Effector CD8-positive, alpha-beta T cell (primary cell): ENCODE data around the gene SLC23A2.
"Not testable (repeated sequence)": the region's sequence is repeated elsewhere in the genome, so short reads cannot be mapped to it uniquely, and the experiment has no call there.

Experiments used
- DNase-seq: peaks from one replicate; lab custom pipeline; 2025; lab: John Stamatoyannopoulos, UW

Gene SLC23A2

DNA sequence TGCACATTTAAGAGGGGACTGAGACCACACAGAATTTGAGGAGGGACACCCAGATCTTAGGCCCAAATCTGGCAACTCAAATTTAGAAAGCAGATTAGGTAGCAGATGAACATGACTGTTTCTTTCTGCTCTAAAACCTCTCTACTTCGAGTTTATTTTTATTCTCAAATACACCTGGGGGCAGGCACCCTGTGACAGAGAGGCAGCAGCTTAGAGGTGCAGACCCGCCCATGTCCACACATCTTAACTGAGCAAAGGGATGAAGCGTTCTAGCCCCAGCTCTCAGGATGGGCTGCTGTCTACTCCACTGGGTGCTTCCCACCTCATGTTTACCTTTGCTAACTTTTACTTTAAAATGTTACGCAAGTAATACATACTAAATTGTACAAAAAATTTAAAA lies 125.0 kb downstream of the SLC23A2 start:
- DNase-seq = no peak

DNA sequence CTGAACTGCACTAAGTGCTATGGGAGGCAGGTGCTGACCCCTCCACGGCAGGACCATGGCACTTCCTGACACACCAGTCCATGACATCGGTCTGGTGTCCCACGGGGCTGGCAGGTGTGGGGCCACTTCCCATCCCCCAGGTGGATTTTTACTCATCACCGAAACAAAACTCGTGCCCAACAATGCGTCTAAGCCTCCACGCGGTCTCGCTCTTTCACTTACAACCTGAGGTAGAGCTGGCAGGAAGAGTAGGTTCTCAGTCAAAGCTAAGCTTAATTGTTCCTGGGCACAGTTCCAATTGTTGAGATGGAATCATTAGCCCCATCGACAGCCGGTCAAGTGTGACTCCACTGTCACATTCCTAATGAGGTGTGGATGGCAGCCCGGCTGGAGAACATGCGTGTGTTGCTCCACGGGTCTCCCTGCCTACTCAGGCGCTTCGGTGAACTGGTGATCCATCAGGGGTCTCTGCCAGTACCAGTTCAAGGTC lies 125.7 kb downstream of the SLC23A2 start:
- no peak for DNase-seq

DNA sequence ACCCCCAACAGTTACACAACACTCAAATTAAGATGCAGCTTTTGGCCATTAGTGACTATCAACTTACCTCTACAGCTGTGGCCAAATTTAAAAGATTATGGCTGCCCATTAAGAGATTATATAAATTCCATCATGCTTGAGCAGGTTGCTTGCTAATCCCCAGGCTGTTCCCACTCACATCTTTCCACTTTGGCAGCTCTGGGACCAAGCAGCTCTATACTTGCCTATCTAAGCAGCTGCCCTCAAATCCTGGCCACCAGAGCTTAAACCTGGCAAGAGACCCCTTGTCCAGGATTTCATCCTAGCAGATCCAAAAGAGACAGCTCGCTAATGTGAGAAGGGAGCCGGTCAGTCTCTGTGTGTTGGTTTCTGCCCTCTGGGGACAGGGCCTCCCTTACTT lies 127.9 kb downstream of the SLC23A2 start:
- DNase-seq = no peak

DNA sequence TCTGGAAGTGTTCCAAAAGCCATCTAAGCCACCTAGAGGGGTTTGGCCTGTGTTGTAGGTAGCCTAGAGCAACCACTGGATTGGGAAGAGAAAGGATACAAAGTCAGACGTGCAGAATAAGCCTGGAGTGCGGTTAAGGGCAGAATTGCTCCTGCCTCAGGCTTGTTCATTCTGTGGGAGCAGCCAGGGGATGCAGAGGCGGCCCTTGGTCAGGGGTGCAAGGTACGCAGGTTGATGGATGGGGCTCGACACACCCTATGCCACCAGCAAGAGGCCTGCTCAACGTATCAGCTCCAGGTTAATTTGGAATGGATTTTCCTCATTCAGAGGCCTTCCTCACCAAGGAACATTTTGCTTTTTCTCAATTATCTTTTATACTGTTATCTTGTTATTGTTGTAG lies 129.8 kb downstream of the SLC23A2 start:
- no peak for DNase-seq

DNA sequence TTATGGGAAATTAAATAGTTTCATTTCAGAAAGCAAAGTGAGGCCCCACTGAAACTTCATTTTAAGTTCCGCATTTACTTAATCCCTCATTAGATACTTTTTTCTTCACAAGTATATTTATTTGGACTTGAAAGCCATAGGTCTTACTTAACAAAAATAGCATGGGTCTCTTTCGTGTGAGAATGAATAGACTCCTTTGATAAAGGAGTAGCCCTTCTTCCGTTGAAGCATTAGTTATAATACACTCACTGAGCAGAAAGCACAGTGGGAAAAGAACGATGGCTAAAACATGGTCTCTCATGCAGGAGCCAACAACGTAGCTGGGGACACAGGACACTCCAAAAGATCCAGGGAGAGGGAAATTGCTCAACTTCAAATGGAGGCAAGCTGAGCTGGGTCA lies 130.4 kb downstream of the SLC23A2 start:
- DNase-seq = no peak

DNA sequence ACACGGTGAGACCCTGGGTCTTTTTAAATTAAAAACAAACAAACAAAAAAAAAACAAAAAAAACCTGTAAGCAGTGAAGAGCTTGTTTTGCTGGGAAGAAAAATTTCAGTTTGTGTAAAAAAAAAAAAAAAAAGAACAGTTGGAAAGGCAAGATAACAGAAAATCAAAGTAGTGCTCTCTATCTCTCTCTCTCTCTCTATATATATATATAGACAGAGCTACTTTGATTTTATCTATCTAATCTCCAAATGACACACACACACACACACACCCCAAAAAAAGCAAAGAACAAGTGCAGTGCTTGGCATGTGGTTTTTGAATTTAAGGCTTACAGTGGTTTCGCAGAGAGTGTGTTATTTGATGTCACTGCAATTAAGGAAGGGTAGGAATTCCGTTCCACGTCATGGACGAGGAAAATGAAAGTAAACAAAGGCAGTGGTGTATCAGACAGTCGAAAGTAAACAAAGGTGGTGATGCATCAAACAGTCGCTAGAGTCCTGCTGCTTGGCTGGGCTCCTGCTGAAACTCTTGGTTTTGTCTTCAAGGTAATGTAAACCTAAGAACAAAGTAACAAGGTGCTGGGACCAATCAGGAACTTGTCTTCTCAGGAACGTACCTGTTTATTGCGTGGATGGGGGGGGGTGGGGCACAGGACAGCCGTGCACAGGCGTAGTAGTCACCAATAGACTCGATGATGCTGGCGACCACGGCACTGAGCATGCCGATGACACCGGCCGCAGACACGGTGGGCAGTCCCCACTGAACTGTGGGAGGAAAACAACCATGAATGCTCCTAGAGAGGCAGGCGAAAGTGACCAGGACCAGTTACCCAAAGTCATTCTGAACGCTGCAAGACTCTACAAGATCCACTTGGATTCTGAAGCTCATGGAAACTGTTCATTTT lies 131.8 kb downstream of the SLC23A2 start:
- no peak for DNase-seq

DNA sequence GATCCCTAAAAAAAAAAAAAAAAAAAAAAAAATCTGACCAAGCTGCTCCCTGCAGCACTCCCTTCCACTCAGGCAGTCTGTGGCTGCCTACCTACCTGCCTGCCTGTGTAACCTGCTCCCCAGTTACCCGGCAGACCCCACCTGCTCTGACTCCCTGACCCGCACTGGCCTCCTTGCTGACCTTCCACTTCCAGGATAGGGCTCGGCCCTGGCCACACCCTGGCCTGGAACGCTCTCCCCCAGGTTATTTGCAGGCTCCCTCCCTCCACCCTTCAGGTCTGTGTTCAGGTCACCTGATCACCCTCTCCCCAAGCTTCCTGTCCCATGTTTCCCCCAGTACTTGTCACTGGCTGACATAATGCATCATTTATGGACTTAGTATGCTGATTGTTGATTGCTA lies 134.3 kb downstream of the SLC23A2 start:
- no peak for DNase-seq

DNA sequence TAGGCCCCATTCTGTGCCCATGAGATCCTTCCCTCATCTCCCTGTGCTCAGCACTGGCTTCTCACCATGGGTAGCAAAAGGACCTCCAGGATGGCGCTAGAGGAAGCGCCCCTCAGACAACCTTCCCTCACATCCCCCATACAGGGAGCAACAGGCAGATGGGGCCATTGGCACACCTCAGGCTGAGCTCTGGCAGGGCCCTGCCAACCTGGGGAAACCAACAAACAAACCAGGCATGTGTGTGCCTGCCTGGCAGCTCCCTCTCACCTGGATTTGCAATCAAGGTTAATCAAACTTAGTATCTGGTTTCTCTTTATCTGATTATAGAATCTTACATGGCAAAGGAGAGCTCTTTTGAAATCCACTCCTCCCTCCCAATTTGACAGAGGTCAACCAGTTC lies 134.9 kb downstream of the SLC23A2 start:
- no peak for DNase-seq

DNA sequence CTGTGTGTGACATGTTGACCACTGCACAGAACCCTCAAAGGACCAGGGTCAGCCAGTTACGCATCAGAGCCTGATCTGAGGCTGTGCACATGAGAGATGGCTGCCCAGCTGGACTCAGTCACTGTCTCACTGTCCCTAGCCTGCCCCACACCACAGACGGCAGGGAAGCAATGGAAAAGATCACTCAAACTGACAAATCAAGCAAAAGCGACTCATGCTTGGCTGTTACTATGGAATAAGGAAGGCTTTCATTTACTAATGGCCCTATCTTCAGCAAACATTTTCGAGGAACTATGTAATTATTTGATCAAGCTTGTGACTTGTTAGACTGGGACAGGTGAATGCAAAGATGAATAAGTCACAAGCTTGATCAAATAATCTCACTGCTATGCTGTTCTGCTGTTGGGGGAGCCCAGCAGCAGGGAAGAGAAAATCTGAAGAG lies 137.0 kb downstream of the SLC23A2 start:
- no peak for DNase-seq

DNA sequence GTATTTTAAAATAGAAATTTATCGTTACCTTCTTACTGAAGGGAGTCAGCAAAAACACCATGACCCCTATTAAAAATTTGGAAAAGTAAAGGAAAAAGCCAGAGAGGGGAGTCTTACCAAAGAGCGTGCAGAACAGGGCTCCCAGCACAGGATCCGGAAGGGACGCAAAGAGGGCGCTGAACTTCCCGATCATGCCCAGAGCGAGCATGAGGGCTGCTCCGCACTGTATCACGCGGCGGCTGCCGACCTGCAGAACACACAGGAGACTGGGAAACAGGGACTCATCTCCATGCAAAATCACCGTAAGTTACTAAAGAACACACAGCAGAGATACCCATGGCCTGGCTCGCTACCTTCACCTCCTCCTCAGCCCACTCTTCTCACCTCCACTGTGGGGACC lies 138.6 kb downstream of the SLC23A2 start:
- no peak for DNase-seq

DNA sequence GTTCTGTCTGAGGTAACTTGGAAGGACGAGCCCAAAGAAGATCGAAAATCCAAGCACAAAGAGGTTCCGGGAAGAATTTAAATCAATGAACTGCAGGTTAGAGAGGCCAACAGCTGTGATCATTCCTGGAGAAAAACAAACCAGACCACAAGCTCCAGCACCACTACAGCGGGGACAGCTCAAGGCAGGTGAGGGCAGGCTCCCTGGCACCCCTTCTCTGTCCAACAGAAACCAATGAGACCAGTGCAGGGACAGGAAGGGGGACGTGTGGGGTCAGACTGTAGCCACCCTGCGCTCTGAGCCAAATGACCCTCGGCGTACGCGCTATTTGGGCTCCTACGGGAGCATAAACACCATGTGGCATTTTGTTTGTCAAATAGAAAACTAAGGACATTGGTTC lies 139.3 kb downstream of the SLC23A2 start:
- DNase-seq = no peak

DNA sequence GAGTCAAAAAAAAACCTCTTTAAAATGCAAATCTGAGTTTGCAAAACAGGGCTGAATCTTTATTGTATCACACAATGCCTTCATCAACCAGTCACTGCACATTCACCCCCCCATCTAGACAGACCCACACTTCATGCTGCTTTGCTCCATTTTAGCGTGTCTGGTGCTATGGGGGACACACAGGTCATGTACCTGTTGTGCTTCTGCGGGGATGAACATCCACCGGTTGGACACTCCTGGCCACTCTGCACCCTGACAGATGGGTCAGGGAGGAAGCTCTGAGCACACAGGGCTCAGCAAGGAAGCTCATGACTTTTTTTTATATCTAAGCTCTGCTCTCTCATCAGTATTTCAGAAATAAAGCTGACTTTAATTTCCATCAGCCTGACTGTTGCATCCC lies 143.3 kb downstream of the SLC23A2 start:
- no peak for DNase-seq

DNA sequence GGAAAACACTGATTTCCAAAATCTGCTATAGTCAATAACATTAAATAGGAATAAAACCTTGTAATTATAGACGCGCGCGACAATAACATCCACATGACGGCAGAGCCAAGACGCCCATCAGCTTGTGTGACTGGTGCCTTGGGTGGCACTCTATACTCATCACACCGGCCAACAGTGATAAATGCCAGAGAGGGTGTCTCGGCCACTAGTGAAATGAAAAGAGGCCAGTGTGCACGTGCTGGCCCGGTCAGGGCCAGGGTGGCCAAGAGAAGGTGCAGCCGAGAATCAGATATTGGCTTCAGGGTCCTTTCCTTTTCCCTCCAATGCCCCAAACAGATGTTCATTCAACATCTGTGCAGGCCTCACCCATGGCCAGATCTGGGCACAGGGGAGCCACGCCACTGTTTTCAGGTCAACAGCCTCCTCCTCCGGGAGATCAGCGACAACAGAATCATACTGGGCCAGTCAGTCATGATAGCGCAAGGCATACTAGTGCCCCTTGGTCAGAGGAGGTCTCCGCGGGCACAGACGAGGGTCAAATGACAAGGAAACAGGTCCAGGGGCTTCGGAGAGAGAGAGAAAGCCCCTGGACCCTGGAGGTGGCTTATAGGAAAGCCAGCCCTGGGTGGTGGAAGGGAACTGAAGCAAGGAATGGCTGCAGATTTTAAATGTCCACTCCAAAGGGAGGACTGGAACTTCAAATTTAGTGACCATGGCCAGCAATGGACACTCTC lies 145.1 kb downstream of the SLC23A2 start:
- DNase-seq = no peak

DNA sequence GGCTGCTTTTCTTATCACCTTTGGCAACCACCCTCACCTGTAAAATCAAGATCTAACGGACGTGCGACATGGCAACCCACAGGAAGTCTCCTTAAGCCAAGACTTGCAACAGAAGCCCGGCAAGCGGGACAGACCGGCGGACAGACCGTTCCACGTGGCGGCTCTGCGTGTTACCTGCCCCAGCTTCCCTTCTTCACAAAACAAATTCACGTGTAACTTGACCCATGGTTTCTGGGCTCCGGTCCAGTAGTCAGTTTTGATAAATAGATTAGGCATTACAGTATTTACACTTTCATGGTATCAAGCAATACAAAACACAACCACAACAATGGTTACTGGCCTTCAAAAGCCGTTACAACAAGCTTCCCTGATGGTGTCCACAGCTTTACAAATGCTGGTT lies 145.8 kb downstream of the SLC23A2 start:
- no peak for DNase-seq

DNA sequence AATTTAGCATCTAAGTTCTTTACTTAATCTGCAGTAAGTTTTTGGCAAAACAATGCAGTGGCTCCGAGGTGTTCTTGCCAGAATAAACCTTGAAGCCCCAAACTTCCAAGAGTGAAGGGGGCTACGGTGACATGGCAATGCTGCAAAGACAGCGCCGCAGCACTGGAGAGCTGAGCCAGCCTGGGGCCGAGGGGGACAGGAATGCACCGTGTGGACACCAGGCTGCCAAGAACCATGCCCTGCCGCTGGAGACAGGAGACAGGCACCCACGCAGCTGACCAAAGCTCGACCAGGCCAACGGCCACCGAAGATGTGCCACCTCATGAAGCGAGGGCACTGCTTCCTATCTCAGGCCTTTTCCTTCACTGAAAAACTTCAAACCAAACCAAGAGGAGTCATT lies 146.2 kb downstream of the SLC23A2 start:
- DNase-seq = no peak

DNA sequence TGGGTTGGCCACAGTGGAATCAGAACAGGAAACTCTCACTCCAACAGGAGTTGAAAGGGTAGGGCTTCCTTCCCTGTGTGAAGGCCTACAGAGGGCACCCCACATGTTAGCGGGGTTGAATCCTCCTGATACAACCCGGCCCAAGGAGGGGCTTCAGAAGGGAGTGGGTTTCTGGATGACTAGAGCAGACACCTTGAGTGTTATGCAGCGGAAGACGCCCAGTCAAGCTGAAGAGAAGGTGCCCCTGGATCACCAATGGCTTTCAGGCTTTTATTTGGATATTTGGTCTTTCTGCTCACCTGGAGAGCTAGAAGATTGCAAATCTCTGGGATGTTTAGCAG lies 146.8 kb downstream of the SLC23A2 start:
- DNase-seq = no peak

DNA sequence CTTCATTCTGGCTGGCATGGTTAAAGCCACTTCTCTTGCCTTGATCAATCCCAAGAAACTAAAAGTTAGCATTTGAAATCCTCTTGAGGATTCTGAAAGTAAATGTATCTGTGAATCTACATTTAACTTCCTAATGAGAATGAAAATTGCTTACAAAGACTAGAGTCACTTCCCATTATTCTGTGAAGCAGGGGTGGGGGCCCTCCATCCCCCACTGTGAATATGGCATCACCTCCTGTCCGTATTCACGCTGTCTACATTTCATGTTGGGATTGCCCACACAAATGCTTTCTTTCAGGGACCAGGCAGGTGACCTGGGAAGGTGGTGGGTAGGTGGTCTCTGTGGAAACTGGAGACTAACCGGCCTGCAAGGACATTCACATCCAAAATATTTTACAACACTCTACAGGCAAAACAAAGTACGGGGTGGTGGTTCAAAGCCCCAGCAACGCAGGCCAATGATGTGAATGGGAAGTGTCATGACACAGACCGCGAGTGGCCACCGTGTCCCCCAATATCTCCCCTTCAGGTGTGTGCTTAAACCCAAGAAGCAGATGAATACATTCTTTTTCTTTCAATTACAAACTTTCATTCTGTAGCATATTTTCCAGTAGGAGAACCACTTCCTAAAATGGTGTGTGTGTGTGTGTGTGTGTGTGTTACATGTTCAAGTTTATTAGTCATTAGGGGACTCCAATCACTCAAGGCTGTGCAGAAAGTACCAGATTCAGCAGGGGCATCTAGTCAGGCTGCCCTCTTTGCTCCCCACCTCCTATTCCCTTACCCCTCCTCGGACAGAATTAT lies 147.4 kb downstream of the SLC23A2 start:
- DNase-seq = no peak

DNA sequence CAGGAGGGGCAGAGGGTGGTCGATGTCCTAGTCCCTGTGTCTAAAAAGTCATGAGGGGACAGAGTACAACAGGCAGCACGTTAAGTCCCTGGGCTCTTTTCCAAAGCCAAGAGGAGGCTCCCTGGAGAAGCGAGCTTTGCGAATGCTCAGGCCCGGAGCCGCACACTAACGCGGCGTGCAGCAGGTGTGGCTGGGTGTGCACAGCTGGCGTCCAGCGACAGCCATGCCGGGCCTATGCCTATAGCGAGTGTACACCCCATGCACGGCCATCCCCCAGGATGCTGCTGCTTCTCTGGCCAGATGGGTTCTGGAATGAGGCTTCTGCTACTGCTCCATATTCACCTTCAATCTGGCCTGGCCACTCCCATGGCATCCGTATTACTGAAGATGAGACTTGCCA lies 148.3 kb downstream of the SLC23A2 start:
- DNase-seq = no peak

DNA sequence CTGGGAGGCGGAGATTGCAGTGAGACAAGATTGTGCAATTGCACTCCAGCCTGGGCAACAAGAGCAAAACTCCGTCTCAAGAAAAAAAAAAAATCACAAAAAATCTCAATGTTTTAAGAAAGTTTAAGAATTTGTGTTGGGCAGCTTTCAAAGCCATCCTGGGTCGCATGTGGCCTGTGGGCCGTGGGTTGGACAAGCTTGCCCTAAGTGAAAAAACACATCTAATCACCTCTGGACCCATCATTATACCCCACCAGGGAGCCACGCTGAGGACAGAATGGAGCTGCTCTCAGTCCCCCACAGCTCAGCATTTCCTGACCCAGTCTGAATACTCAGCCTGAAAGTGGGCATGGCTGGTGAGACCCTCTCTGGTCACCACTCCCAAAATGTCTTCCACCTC lies 150.3 kb downstream of the SLC23A2 start:
- no peak for DNase-seq

DNA sequence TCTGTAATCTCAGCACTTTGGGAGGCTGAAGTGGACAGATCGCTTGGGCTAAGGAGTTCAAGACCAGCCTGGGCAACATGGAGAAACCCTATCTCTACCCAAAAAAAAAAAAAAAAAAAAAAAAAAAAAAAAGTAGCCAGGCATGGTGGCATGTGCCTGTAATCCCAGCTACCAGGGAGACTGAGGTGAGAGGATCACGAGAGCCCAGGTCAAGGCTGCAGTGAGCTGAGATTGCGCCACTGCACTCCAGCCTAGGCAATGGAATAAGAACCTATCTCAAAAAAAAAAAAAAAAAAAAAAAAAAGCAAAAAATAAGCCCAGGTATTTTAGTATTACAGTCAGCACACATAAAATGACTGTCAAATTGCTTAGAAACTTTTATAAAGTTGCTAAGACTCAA lies 152.5 kb downstream of the SLC23A2 start:
- not testable (repeated sequence) for DNase-seq

DNA sequence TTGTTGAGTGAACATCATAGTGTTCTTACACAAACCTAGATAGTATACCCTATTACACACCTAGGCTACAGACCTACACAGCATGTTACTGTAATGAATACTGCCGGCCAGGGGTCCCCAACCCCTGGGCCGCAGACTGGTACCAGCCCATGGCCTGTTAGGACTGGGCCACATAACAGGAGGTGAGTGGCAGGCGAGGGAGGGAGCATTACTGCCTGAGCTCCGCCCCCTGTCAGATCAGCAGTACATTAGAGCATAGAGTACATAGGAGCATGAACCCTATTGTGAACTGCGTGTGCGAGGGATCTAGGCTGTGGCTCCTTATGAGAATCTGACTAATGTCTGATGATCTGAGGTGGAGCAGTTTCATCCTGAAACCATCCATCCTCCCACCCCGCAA lies 153.3 kb downstream of the SLC23A2 start:
- DNase-seq = no peak

DNA sequence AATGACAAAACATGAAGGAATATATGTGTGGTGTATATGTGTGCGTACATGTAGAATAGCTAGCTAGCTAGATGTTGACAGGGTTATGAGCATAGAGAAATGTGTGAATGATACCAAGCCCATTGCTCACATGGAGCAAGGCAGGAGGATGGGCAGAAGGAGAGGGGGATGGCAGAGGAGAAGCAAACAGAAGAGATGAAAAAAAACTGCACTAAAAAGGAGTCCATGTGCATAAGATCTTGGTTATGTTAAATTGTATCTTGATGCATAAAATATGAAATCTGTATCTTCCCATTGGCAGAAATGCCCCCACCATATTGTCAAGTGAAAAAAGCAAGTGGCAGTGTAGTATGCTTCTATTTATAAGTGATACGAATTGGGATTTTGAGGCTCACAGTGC lies 154.5 kb downstream of the SLC23A2 start:
- no peak for DNase-seq
